ENCODE results near the gene INS.
A peak's percentile ranks its signal among the peaks of the same experiment; 100 is the strongest.
"Not testable (repeated sequence)": the region's sequence is repeated elsewhere in the genome, so short reads cannot be mapped to it uniquely, and the experiment has no call there.

INS gene

DNA sequence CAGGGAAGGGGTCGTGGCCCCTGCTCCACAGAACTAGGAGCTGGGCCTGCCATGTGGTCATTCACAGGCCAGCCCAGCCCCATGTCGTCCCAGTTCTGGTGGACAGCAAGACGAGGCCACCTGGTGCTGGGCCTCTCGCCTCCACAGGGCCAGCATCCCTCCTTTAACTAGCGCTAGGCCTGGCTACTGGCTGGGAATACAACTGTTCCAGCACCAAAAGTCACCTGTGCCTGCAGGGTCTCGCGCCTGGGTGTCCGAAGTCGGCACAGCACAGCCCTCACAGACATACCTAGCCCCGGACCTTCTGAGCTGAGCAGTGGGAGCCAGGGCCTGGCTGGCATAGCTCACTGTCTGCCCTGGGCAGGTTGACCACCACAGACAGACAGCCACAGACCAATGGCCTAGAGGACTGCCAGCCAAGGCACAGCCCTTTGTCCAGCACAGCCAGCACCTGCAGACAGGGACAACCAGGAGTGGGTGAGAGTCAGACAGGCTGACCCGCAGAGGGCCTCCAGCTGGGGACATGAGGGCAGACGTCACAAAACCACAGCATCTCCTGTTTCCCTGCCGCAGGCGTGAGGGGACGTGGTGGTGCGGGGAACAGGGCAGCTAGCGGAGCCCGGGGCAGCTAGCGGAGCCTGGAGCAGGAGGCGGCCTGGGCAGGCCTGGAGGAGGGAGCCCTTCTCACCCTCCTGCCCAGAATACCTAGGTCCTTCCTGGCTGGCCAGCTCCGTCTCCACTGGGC is 37.8 kb upstream of the INS start:
- no peak for DNase-seq (ENCODE audit: low read depth)

DNA sequence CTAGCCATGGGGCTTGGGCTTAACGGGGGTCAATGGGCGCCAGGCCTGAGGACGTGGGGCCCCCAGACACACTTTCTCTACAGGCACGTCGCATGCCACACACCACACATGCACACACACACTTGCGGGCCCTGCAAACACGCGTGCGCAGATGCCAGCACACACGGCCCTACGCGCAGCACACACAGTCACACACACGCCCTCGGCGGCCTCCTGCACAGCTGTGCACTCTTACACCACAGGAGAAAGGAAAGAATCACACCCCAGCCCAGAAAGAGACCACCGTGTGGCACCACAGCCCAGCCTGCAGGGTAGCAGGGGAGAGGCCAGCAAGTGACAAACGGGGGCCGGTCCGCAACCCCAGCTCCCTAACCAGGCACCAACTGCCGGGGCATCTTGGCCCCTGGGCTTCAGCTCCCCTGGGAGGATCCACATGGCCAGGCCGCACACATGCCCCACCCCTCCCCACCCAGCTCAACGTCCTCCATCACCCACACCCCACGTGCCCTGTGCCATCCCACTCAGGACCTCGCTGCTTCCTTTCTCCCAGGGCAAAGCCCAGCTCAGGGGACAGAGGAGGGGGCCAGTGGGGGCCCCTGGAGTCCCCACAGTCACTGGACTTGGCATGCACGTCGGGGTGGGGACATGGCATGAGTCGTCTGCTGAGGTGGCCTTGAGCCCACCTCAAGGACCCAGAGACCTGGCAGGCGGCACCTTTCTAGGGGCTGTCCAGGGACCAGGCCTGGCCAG is 36.9 kb upstream of the INS start:
- no peak for DNase-seq (ENCODE audit: low read depth)

DNA sequence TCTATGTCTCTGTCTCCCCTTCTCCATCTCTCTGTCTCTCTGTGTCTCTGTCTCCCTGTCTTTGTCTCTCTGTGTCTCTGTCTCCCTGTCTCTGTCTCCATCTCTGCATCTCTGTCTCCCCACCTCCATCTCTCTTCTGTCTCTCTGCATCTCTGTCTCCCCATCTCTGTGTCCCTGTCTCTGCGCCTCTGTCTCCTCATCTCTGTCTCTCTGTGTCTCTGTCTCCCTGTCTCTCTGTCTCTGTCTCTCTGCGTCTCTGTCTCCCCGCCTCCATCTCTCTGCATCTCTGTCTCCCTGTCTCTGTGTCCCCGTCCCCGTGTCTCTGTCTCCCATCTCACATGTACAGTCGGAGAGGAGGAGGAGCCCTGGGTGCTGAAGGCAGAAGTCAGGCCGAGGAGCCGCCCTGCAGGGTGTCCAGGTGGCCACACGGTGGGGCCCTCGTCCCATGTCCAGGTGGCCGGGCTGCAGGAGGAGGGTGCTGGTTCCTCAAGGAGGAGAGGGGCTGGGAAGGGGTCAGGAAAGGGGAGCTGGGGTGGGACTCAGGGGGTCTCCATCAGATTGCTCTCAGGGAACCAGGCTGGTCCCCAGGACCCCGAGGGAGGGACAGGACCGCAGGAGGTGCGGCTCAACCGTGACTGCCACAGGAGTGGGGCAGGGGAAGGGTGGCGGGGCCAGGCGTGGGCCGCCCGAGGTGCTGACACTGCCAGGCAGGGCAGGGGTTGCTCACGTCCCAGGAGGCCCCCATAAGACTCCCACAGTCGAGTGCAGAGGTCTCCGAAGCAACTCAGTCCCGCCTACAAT is 36.2 kb upstream of the INS start:
- DNase-seq (ENCODE audit: low read depth) = peak; percentile 76

DNA sequence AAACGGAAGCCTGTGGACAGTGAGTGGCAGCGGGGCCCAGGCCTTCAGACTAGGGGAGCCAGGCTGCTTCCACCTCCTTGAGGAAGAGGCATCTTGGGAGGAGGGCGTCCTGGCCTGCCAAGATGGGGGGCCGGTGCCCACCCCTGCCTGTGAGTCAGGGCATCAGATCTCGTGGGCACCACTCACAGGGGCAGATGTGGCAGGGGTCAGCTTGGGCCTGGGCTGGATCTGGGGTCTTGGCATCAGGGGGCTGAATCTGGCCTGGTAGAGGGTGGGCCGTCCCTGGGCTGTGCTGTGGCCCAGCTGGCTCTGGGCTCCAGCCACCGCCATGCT is 34.7 kb upstream of the INS start:
- no peak for DNase-seq (ENCODE audit: low read depth)

DNA sequence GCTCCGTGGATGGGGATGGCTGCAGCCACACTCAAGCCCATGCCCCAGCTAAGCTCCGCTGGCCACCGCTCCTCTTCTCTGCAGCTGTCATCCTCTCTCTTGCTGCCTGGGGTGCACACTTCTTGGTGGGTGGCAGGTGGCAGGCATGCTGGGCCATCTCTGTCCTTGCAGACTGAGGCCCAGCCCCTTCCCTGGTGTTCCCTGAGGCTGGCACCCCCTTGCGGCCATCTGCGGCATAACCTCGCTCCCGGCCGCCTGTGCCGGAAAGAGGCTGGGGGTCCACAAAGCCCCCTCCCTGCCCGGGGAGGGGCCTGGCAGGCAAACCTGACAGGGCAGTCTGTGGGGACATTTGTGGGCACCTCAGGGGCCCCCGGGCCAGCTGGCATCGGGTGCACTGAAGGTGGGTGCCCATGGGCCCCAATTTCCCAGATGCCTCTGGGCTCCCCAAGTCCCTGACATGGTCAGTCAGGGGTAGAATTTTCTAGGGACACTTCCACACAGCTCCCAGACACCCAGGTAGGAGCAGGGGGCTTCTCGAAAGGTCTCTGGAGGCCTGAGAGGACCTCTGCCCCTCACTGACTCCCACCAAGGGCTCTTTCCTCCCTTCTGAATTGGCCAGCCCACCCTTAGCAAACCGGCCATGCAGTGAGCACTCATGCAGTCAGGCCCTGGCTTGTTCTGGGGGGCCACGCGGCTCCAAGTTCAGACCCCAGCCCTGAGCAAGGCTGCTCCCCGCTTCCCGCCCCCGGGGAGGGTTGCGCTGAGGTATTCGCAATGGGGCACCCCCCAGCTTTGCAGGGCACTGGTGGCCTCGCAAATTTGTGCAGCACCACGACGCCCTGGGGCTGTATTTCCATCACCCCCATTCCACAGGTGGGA is 34.1 kb upstream of the INS start:
- DNase-seq (ENCODE audit: low read depth) = peak; percentile 58

DNA sequence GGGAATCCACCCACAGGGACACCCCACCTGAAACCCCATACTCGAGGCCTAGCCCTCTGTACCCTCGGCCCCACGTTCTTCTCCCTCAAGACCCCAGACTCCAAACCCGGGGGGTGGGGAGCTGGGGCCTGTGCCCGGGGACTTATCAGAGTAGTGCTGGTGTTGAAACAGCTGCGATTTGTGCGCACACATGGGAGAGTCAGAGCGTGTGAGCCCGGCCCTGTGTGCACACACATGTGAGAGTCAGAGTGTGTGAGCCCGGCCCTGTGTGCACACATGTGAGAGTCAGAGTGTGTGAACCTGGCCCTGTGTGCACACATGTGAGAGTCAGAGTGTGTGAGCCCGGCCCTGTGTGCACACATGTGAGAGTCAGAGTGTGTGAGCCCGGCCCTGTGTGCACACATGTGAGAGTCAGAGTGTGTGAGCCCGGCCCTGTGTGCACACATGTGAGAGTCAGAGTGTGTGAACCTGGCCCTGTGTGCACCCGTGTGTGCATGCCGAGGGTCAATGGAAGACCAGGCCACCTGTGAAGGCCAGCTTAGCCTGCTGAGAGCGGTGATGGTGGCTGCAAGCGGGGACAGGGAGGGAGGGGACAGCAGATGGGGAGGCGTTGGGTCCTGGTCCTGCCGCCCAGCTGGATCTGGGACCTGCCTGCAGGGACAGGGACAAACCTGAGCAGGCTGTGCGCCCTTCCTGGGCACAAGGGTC is 33.0 kb upstream of the INS start:
- not testable (repeated sequence) for DNase-seq (ENCODE audit: low read depth)

DNA sequence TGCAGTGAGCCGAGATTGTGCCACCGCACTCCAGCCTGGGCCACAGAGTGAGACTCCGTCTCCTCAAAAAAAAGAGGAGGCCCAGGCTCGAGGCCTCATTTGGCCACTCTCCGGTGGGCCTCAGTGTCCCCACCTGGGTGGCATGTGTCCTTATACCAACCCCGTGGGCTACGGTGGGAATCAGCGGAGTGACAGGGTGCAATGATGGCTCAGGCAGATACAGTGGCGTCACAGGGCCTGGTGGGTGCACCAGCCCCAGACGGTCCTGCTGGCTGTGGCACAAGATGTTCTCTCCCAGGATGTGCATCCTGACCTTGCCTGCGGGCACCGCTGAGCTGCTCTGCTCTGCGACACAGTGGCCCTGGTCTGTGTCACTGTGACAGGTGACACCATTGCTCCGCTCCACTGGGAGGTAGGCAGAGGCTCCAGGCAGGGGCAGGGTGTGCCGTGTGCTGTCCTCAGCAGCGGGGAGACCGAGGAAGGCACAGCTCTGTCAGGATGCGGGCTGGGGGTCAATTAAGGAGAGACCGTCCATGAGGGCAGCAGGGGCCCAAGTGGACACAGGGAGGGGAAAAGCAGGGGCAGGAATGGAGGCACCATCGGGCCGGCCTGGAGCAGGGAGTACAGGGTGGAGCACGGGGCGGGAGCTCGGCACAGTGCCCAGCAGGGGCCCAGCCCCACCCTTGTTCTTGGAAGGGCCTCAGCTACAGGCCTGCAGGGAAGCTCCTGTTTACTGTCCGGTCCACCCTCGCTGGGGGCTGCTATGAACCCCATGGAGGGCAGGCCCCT is 32.3 kb upstream of the INS start:
- no peak for DNase-seq (ENCODE audit: low read depth)

DNA sequence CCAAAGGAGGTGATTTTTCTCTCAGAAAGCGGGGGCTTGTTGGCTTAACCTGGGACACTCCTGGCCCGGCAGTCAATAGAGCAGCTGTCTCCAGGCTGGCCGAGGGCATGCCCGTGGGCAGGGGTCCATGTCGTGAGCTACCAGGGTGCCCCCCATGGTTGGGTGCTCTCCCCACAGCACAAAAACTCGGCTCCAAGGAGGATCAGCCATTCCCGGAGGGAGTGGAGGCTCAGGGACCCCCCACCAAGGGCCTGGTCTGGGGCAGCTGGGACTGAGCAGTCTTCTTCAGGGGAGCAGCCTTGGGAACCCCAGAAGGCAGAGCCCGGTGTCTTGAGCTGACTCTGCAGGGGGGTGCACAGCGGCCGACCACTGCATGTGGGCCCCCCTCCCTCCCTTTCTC is 31.4 kb upstream of the INS start:
- no peak for DNase-seq (ENCODE audit: low read depth)

DNA sequence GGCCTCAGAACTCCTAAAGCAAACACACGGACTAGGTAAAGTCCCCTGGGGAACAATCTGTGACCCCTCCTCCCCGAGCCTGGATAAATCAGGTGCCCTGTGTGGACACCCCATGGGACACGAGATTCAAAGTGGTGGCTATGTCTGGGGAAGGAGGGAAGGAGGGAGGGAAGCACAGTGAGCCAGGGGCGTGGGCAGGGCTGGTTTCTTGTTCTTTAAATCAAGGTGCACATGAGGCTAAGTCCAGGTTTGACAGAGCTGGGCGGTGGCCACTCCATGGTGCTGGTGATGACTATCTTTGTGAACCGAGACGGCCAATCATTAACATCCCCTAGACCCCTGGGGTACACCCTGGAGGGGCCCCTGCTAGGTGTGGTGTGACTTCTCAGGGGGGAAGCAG is 30.9 kb upstream of the INS start:
- DNase-seq (ENCODE audit: low read depth) = no peak

DNA sequence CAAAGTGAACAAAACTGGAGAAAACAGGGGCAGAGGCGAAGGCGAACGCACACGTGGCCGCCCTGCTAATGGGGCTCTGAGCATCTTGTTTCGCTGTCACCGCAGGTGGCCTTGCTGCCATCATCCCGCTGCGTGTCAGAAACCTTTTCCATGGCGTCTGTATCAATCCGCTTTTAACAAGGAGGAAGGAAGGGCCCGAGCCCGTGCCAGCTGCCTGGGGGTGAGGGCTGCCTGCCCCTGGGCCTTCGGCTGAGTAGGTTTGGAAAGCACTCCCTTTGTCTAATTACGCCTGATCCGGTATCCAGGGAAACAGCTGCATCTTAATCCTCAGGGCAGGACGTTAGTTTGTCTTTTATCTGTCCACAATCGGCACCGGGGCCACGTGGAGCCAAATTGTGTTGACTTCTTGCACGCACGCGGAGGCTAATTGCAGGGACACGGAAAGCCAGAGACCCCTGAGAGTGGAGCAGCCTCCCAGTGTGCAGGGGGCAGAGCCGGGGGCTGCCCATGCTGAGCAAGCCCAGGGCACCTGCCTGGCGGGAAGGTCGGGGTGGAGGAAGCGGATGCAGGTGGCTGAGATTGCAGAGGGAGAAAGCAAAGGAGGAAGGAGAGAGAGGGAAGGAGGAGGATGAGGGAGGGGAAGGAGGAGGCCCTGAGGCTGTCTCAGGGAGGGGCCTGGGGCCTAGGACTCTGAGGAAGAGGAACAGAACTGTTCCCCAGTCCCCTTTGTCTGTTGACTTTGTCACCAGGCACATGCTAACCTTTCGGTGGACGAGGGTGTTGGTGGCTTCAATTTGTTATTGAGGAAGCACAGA is 29.9 kb upstream of the INS start:
- no peak for DNase-seq (ENCODE audit: low read depth)

DNA sequence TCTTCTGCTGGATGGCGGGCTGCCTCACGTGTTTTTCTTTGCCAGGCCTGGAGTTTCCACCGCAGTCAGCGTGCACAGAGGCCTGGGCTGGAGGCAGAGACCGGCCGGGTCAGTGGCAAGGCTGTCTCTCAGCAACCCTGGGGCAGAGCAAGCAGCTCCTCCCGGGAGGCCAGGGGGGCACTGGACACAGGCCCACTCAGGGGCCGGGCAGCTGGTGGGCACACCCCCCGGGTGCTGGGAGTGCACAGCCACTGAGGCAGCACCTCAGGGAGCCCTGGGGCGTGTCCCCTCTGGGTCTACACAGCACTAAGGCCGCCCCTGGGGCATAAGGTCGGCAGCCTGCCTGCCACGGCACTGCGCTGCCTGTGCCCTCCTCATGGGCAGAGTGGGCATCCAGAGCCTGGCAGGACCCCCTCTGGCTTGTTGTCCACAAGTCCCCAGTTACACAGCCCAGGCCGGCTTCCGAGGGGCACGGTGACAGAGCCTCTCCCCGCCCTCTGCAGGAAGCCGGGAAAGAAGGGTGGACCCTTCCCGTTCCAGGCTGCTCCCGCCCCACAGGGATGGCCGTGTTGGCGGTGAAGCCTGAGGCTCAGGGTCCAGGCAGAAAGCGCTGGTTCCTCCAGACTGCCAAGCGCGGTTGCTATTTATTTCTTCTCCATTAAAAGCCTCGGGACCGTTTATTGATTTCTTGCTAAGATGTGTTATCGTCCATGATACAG is 29.1 kb upstream of the INS start:
- DNase-seq (ENCODE audit: low read depth) = no peak

DNA sequence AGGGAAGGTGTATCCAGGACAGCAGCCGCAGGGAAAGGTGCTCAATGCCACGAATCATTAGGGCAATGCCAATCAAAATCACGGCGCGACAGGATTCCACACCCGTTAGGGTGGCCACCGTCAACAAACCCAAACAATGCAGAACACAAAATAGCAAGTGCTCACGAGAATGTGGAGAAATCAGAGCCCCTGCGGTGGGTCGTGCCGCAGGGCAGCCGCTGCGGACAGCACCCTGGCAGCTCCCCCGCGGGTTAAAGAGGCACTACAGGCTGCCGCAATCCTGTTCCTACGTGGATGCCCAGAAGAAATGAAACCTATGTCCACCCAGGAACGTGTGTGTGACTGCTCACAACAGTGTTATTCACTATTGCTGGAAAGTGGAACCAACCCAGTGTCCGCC is 27.7 kb upstream of the INS start:
- no peak for DNase-seq (ENCODE audit: low read depth)

DNA sequence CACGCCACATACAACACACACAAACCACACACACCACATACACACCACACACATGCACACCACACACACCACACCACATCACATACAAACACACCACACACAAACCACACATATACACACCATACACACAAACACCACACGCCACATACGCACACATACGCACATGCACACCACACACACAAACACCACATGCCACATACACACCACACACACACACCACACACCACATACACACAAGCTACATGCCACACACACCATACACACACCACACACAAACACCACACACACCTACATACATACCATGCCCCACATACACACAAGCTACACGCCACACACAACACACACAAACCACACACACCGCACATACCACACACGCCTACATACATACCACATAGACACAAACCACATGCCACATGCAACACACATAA is 26.3 kb upstream of the INS start:
- no peak for DNase-seq (ENCODE audit: low read depth)

DNA sequence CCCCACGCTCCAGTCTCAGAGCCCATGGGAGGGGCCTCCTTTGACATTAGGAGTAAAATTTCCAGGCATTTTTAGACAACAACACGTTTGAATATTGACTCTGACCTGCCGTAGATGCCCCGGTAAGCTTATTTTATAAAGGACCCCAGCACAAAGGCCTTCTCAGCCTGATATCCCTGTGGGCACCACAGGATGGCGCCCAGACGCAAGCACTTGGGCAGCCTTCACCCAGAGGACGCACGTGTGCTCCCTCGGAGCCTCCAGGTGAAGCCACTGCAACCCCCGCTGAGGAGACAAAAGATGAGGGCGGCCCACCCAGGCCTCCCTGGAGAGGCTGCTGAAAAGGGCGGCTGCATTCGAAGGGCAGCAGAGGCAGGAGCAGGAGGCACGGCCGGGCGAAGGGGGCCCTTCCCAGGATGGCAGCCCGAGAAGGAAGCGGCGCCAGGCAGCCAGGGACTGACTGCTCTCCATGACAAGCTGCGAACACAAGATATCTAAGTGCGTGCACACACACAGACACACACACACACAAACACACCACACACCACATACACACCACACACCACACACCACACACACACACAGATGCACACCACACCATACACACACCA is 25.8 kb upstream of the INS start:
- DNase-seq (ENCODE audit: low read depth) = peak; percentile 56

DNA sequence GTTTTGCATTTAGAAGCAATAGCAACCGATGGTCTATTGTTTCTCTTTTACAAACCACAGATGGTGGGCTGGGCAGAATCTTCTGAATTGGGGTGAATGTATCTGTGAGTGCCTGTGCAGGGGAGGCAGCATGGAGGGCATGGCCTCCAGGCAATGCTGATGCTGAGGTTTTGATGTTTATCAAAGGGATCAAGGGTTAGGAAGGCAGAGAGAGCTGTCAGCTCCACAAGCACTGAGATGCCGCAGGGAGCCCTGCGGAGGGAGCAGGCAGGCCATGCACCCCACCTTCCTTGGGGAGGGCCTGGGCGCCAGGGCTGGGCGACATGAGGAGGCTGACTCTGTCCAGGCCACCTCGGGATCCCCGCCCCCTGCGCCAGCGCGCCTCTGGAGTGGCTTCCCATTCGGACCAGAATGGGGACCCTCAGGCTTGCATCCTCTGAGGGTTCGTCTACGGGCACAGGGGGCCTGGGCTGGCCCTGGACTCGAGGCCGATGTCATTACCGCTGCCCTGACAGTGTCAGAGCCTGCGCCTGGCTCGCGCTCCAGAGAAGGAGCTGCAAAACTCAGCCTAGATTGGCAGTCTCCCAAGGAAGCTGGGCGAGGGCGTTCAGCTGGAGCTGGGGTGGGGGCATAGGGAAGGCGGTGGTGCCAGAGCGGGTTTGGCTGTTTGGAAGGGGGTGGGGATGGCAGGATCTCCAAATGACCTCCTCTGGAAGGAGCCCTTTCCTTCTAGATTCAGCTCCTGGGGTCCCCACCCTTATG is 24.5 kb upstream of the INS start:
- no peak for DNase-seq (ENCODE audit: low read depth)

DNA sequence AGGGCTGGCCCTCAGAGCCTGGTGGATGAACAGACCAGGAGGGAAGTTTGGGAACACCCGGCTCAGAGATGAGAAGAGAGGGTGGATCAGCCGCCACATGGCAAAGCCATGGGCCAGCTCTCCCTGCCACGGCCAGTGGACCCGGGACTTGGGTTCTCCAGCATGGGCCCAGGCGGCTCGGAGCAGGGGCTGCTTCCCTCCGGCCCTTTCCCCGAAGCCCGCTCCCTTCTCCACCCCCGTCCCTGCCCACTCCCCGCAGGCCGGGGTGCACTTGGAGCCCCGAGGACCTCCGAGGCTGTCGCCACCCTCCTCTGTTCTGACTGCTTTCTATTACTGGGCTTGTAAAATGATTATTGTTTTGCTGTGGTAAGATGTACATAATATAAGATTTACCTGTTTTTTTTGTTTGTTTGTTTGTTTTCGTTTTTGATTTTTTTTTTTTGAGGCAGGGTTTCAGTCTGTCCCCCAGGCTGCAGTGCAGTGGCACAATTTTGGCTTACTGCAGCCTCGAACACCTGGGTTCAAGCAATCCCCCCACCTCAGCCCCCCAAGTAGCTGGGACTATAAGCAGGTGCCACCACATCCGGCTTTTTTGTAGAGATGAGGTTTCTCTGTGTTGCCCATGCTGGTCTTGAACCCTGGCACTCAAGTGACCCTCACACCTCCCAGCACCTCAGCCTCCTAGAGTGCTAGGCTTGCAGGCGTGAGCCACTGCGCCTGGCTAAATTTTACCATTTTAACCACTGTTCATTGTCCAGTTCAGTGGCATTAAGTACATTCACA is 21.9 kb upstream of the INS start:
- no peak for DNase-seq (ENCODE audit: low read depth)

DNA sequence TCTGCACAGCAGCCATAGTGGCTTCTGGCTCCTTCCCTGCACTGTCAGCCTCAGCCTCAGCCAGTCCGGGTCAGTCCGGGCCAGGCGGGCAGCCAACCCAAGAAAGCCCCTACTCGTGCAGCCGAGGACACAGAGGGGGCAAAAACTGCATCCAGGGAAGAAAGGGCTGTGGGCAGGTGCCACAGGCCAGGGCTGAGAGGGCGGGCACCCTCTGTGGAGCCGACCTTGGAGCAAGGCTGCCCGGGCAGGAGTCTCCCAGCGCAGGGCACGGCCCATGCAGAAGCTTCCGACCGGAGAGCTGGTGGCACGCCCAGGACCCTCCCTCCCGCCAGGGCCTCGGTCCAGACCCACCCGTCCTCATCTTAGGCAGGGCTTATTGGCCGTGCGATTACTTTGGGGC is 21.1 kb upstream of the INS start:
- DNase-seq (ENCODE audit: low read depth) = no peak

Measured in ELR (cell line).